ENCODE measurements around the gene RPL4. TPM values are rescaled to one million over a fixed set of nuclear protein-coding genes. Genes with fewer than 3 reads are reported as not detected.

RPL4 gene
- polyA plus RNA-seq, 1 donor from 2014 or later = 3,693 TPM

- H3K27ac ChIP-seq (ENCODE audit: low read length) = peak overlapping the region; percentile 66
- H3K4me2 ChIP-seq (ENCODE audit: low read length) = peak overlapping the region; percentile 74
- H3K9ac ChIP-seq (ENCODE audit: low read length) = peak overlapping the region; percentile 71
- H3K9me2 ChIP-seq (ENCODE audit: insufficient read depth, low read length) = no peaks in the 10 kb centered on the region
- H3K36me3 ChIP-seq (ENCODE audit: insufficient read depth, low read length) = peaks cover 5% of the 10 kb centered on the region
- no peaks in the 10 kb centered on the region for H3K9me3 ChIP-seq (ENCODE audit: low read length)
- no peak for TF ChIP-seq EZH2 (IDR thresholded peaks at IDR 0.05; ENCODE audit: borderline replicate concordance, insufficient read depth, low read length, poor library complexity, severe bottlenecking)
- TF ChIP-seq, protein P1, sequence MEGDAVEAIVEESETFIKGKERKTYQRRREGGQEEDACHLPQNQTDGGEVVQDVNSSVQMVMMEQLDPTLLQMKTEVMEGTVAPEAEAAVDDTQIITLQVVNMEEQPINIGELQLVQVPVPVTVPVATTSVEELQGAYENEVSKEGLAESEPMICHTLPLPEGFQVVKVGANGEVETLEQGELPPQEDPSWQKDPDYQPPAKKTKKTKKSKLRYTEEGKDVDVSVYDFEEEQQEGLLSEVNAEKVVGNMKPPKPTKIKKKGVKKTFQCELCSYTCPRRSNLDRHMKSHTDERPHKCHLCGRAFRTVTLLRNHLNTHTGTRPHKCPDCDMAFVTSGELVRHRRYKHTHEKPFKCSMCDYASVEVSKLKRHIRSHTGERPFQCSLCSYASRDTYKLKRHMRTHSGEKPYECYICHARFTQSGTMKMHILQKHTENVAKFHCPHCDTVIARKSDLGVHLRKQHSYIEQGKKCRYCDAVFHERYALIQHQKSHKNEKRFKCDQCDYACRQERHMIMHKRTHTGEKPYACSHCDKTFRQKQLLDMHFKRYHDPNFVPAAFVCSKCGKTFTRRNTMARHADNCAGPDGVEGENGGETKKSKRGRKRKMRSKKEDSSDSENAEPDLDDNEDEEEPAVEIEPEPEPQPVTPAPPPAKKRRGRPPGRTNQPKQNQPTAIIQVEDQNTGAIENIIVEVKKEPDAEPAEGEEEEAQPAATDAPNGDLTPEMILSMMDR (IDR thresholded peaks at IDR 0.05; ENCODE audit: poor library complexity, severe bottlenecking) = no peak
- TF ChIP-seq, protein P2, sequence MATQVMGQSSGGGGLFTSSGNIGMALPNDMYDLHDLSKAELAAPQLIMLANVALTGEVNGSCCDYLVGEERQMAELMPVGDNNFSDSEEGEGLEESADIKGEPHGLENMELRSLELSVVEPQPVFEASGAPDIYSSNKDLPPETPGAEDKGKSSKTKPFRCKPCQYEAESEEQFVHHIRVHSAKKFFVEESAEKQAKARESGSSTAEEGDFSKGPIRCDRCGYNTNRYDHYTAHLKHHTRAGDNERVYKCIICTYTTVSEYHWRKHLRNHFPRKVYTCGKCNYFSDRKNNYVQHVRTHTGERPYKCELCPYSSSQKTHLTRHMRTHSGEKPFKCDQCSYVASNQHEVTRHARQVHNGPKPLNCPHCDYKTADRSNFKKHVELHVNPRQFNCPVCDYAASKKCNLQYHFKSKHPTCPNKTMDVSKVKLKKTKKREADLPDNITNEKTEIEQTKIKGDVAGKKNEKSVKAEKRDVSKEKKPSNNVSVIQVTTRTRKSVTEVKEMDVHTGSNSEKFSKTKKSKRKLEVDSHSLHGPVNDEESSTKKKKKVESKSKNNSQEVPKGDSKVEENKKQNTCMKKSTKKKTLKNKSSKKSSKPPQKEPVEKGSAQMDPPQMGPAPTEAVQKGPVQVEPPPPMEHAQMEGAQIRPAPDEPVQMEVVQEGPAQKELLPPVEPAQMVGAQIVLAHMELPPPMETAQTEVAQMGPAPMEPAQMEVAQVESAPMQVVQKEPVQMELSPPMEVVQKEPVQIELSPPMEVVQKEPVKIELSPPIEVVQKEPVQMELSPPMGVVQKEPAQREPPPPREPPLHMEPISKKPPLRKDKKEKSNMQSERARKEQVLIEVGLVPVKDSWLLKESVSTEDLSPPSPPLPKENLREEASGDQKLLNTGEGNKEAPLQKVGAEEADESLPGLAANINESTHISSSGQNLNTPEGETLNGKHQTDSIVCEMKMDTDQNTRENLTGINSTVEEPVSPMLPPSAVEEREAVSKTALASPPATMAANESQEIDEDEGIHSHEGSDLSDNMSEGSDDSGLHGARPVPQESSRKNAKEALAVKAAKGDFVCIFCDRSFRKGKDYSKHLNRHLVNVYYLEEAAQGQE (IDR thresholded peaks at IDR 0.05; ENCODE audit: borderline replicate concordance) = no peak
- H3K27me3 ChIP-seq (ENCODE audit: insufficient read depth, low read depth, low read length) = no peaks in the 10 kb centered on the region
- H3F3A ChIP-seq (ENCODE audit: insufficient read depth, low read length, poor library complexity, severe bottlenecking) = peaks cover 3% of the 10 kb centered on the region
- peak overlapping the region; percentile 65 for H2AFZ ChIP-seq (ENCODE audit: low read depth, low read length)
- H4K20me1 ChIP-seq (ENCODE audit: insufficient read depth) = no peaks in the 10 kb centered on the region
- peak overlapping the region; percentile 78 for H3K4me3 ChIP-seq (ENCODE audit: low read length)
- peaks cover 6% of the 10 kb centered on the region for H3K79me2 ChIP-seq (replicated peaks; ENCODE audit: insufficient read depth, low read length)
Observed at GRCh38 chr15:66496951-66497501, 7.6 kb downstream of the RPL4 start.

DNA sequence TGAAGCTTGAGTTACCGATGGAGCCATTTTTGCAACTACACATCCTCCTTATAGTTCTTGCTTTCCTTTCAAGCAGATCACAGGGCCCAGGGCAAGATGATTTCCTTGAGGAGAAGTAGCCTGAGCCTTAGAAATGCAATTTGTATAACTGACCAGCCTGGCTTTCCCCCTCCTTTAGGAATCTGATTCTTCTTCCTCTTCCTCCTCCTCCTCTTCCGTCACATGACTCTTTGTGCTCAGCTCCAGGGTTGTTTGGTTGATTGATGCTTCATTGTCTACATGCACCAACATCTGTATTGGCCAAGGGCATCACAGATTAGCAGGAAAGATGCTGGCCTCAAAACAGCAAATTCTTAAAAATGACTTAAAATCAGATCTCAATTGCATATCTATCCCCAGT, 10.4 kb downstream of the RPL4 start:
- TF ChIP-seq POLR2AphosphoS5 (IDR thresholded peaks at IDR 0.05) = no peak
- TF ChIP-seq EZH2 (IDR thresholded peaks at IDR 0.05; ENCODE audit: borderline replicate concordance, insufficient read depth, low read length, poor library complexity, severe bottlenecking) = no peak
- no peak for TF ChIP-seq RAD21 (conservative IDR thresholded peaks at IDR 0.05)
- TF ChIP-seq, protein P2 (IDR thresholded peaks at IDR 0.05; ENCODE audit: borderline replicate concordance) = no peak
- no peaks in the 10 kb centered on the region for H3K9me3 ChIP-seq (ENCODE audit: low read length)
- H3K4me2 ChIP-seq (ENCODE audit: low read length) = no peak overlapping the region
- no peak overlapping the region for H3K9ac ChIP-seq (ENCODE audit: low read length)
- H3K27me3 ChIP-seq (ENCODE audit: insufficient read depth, low read depth, low read length) = no peaks in the 10 kb centered on the region
- H3K9me2 ChIP-seq (ENCODE audit: insufficient read depth, low read length) = no peaks in the 10 kb centered on the region
- no peak overlapping the region for H3K27ac ChIP-seq (ENCODE audit: low read length)
- no peak overlapping the region for H2AFZ ChIP-seq (ENCODE audit: low read depth, low read length)
- no peaks in the 10 kb centered on the region for H3K79me2 ChIP-seq (replicated peaks; ENCODE audit: insufficient read depth, low read length)
- H3K4me3 ChIP-seq (ENCODE audit: low read length) = no peak overlapping the region
- H4K20me1 ChIP-seq (ENCODE audit: insufficient read depth) = no peaks in the 10 kb centered on the region
- H3F3A ChIP-seq (ENCODE audit: insufficient read depth, low read length, poor library complexity, severe bottlenecking) = peaks cover 3% of the 10 kb centered on the region
- no peaks in the 10 kb centered on the region for H3K36me3 ChIP-seq (ENCODE audit: insufficient read depth, low read length)

Data from neural cell (in vitro differentiated cells).